Common myeloid progenitor, CD34-positive (primary cell): ENCODE results near the gene AUTS2.

Source experiments
- CTCF ChIA-PET: fragments of 350-600 bp; sonication (Branson Sonifier 250); formaldehyde crosslinking; loops from one replicate; lab custom pipeline; 2021; ENCODE audit warnings: antibody characterized with exemption; lab: Charles Lee
- POLR2A ChIA-PET: fragments of 350-600 bp; sonication (Branson Sonifier 250); formaldehyde crosslinking; loops from one replicate; lab custom pipeline; 2021; ENCODE audit warnings: antibody characterized with exemption; lab: Charles Lee
- DNase-seq, 3 donors: peaks; one replicate each; pipeline versions ENCODE4 v3.0.0 to v3.0.0-alpha.2; 2013
- H3K27ac ChIP-seq, 2 experiments: 1 replicate in 1 of 2; 2 replicates in 1 of 2; pipeline ENCODE4 v1.7.0; 2013; ENCODE audit warnings: inconsistent platforms in 2 of 2, low read length in 2 of 2, mild to moderate bottlenecking in 2 of 2, low read depth in 1 of 2, moderate library complexity in 1 of 2; ENCODE audit not compliant: severe bottlenecking in 2 of 2, insufficient read depth in 1 of 2, poor library complexity in 1 of 2
- H3K27me3 ChIP-seq, 5 experiments: replicated peaks in 2 of 5; 1 replicate in 3 of 5; 2 replicates in 2 of 5; pipeline versions ENCODE4 v1.6.1 to v1.7.0; 2013; ENCODE audit warnings: low read length in 4 of 5, mild to moderate bottlenecking in 2 of 5, moderate library complexity in 2 of 5, inconsistent platforms in 1 of 5; ENCODE audit not compliant: insufficient read depth in 5 of 5, control insufficient read depth in 4 of 5
- H3K36me3 ChIP-seq, 4 experiments: 1 replicate in 2 of 4; 2 replicates in 2 of 4; pipeline versions ENCODE4 v1.6.1 to v1.7.0; 2013; ENCODE audit warnings: low read length in 3 of 4, control low read depth in 1 of 4, mild to moderate bottlenecking in 1 of 4; ENCODE audit not compliant: control insufficient read depth in 4 of 4, insufficient read depth in 4 of 4
- H3K4me1 ChIP-seq, 4 experiments: 1 replicate in 3 of 4; 2 replicates in 1 of 4; pipeline versions ENCODE4 v1.6.1 to v1.7.1; 2013; ENCODE audit warnings: low read length in 3 of 4, mild to moderate bottlenecking in 3 of 4, control low read depth in 1 of 4, inconsistent platforms in 1 of 4, moderate library complexity in 1 of 4; ENCODE audit not compliant: control insufficient read depth in 4 of 4, insufficient read depth in 4 of 4; ENCODE audit errors: control extremely low read depth in 1 of 4
- H3K4me3 ChIP-seq, 7 experiments: 1 replicate in 4 of 7; 2 replicates in 3 of 7; pipeline versions ENCODE4 v1.5.1 to v1.7.0; 2013; ENCODE audit warnings: mild to moderate bottlenecking in 7 of 7, low read length in 6 of 7, moderate library complexity in 6 of 7, inconsistent platforms in 2 of 7, low read depth in 2 of 7, control low read depth in 1 of 7; ENCODE audit not compliant: insufficient read depth in 4 of 7, control insufficient read depth in 1 of 7; ENCODE audit errors: extremely low read depth in 1 of 7
- H3K9me3 ChIP-seq, 5 experiments: 1 replicate in 4 of 5; 2 replicates in 1 of 5; pipeline versions ENCODE4 v1.6.1 to v1.7.1; 2013; ENCODE audit warnings: low read length in 4 of 5, mild to moderate bottlenecking in 2 of 5, inconsistent platforms in 1 of 5, low read depth in 1 of 5, moderate library complexity in 1 of 5; ENCODE audit not compliant: control insufficient read depth in 4 of 5, insufficient read depth in 2 of 5; ENCODE audit errors: control extremely low read depth in 1 of 5
- WGBS: methylation state at CpG from one replicate; pipeline ENCODE4 v1.1.5; 2013; ENCODE audit not compliant: insufficient coverage; 5-methylcytosine and 5-hydroxymethylcytosine counted together

The AUTS2 gene

GRCh38 chr7:69674701-69675182 is 76.5 kb downstream of the AUTS2 start:
- peak in 1 of 3 donors; percentile 31 for DNase-seq
- Histone ChIP-seq H3K4me3 (no peak overlapping the region), H3K4me1 (peaks cover 4 to 23% (median 14%) of the 10 kb centered on the region in 4 experiments), H3K27me3 (no peaks in the 10 kb centered on the region), H3K36me3 (no peaks in the 10 kb centered on the region), H3K27ac (no peak overlapping the region), H3K9me3 (no peaks in the 10 kb centered on the region)
- CTCF ChIA-PET: interaction anchor here (1.5 kb wide), 1 partner anchor 41 kb away, joined by 3 read pairs; no protein-coding TSS in a partner anchor
- POLR2A ChIA-PET: interaction anchor here (0.5 kb wide), 1 partner anchor 18 kb away, joined by 4 read pairs; no protein-coding TSS in a partner anchor
- 57% methylated on average over 4 of the region's 4 CpGs for WGBS

- POLR2A ChIA-PET: no interaction called here
- Histone ChIP-seq H3K9me3 (no peaks in the 10 kb centered on the region), H3K36me3 (no peaks in the 10 kb centered on the region), H3K27ac (no peak overlapping the region), H3K4me3 (no peak overlapping the region), H3K27me3 (no peaks in the 10 kb centered on the region), H3K4me1 (peaks cover 4 to 27% (median 14%) of the 10 kb centered on the region in 4 experiments)
- CTCF ChIA-PET: interaction anchor here (0.7 to 2.1 kb wide), 11 partner anchors 8 to 366 kb away, joined by 3 to 9 read pairs (median 4); no protein-coding TSS in a partner anchor
- DNase-seq: no peak
These were observed 78.0 kb downstream of the AUTS2 start for GRCh38 chr7:69676247-69676646.

GRCh38 chr7:69677054-69677852 is 79.0 kb downstream of the AUTS2 start:
- CTCF ChIA-PET: interaction anchor here (0.7 to 2.1 kb wide), 16 partner anchors 9 to 365 kb away, joined by 3 to 9 read pairs (median 4); no protein-coding TSS in a partner anchor
- POLR2A ChIA-PET: interaction anchor here (1.3 kb wide), 1 partner anchor 12 kb away, joined by 3 read pairs; no protein-coding TSS in a partner anchor
- Histone ChIP-seq H3K9me3 (no peaks in the 10 kb centered on the region), H3K27me3 (no peaks in the 10 kb centered on the region), H3K4me3 (no peak overlapping the region), H3K4me1 (peaks cover 4 to 32% (median 14%) of the 10 kb centered on the region in 4 experiments), H3K27ac (no peak overlapping the region), H3K36me3 (no peaks in the 10 kb centered on the region)
- DNase-seq: peak; percentile 33 to 58 (median 50)
- 52% methylated on average over 2 of the region's 4 CpGs for WGBS

- Histone ChIP-seq H3K27ac (no peak overlapping the region), H3K4me1 (peaks cover 4 to 34% (median 14%) of the 10 kb centered on the region in 4 experiments), H3K27me3 (no peaks in the 10 kb centered on the region), H3K4me3 (no peak overlapping the region), H3K9me3 (no peaks in the 10 kb centered on the region), H3K36me3 (no peaks in the 10 kb centered on the region)
- WGBS: 60% methylated on average over 3 of the region's 4 CpGs
- POLR2A ChIA-PET: interaction anchor here (1.3 kb wide), 1 partner anchor 11 kb away, joined by 3 read pairs; no protein-coding TSS in a partner anchor
- CTCF ChIA-PET: interaction anchor here (0.7 to 2.1 kb wide), 9 partner anchors 10 to 81 kb away, joined by 3 to 9 read pairs (median 4); no protein-coding TSS in a partner anchor
- no peak for DNase-seq
These were observed 79.7 kb downstream of the AUTS2 start for GRCh38 chr7:69677881-69678493.

- CTCF ChIA-PET: interaction anchor here (0.7 to 0.8 kb wide), 2 partner anchors 19 to 22 kb away, joined by 3 to 4 read pairs; no protein-coding TSS in a partner anchor
- Histone ChIP-seq H3K9me3 (no peaks in the 10 kb centered on the region), H3K4me3 (peak overlapping the region in 2 of 7 experiments; percentile 22 to 57), H3K27me3 (no peaks in the 10 kb centered on the region), H3K36me3 (no peaks in the 10 kb centered on the region), H3K27ac (no peak overlapping the region), H3K4me1 (peaks cover 4 to 34% (median 14%) of the 10 kb centered on the region in 4 experiments)
- POLR2A ChIA-PET: no interaction called here
- DNase-seq: peak in 2 of 3 donors; percentile 47 to 71
- 36% methylated on average over 8 of the region's 11 CpGs for WGBS
These were observed 80.4 kb downstream of the AUTS2 start for GRCh38 chr7:69678494-69679187.

- ChIA-PET CTCF (no interaction called here), POLR2A (no interaction called here)
- Histone ChIP-seq H3K4me3 (no peak overlapping the region), H3K4me1 (peaks cover 9 to 42% (median 17%) of the 10 kb centered on the region in 4 experiments), H3K9me3 (no peaks in the 10 kb centered on the region), H3K27ac (no peak overlapping the region), H3K27me3 (no peaks in the 10 kb centered on the region), H3K36me3 (no peaks in the 10 kb centered on the region)
- 92% methylated on average over 2 of the region's 3 CpGs for WGBS
- DNase-seq: peak in 2 of 3 donors; percentile 34 to 57
These were observed 82.9 kb downstream of the AUTS2 start for GRCh38 chr7:69681181-69681580.
